HL-60/S4 (cell line): ENCODE data around the gene ADNP.

ENCODE experiments used
- in situ Hi-C: fragments of 300-500 bp; cut with MboI; formaldehyde crosslinking; loops from 2 replicates; pipeline ENCODE4 v1.14.3; 2022; ENCODE audit warnings: low sequenced_read_pairs

Gene ADNP

DNA sequence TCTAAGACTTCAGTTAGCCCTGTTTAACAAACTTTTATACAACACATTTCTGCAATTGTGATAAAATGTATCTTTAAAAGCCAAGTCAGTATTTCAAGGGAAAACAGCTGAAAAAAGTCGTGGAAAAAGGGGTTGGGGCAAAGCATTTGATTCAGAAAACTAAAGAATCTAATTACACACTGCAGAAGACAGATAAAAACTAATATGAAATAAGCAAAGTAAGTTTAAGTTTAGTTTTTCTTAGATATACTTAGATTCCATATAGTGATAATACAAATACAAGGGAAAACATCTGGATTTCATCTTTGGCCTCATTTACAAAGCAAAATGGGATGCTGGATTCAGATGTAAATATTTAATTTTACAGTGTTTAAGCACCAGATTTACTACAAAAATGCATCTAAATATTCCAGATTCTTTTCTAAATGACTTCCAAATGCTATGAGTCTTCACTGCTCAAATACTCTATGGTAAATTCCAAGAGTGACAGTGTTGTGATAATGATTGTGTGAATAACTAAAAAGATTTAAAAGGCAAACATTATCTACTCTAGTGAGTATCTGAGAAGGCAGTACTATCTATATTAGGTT is 1.5 kb upstream of the ADNP start:
- in situ Hi-C loops, result no loop called here

- in situ Hi-C loops, result no loop called here
Measured at GRCh38 chr20:50932016-50932485, 814 bp upstream of the ADNP start.

DNA sequence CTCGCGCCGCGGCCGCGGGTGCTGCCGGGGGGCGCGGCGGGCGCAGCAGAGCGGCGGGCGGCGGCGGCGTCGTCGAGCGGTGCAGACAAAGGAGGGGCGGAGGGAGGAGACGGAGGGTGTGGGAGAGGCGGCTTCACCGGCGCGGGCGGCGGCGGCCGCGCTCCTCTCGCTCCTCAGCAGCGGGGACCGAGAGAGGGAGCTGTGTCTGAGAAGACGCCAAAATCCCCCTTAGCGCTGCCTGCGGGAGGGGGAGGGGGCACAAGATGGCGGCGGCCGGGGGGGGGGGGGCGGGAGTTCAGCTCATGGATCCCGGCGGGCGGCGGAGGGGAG is 296 bp downstream of the ADNP start:
- in situ Hi-C loops, result no loop called here

DNA sequence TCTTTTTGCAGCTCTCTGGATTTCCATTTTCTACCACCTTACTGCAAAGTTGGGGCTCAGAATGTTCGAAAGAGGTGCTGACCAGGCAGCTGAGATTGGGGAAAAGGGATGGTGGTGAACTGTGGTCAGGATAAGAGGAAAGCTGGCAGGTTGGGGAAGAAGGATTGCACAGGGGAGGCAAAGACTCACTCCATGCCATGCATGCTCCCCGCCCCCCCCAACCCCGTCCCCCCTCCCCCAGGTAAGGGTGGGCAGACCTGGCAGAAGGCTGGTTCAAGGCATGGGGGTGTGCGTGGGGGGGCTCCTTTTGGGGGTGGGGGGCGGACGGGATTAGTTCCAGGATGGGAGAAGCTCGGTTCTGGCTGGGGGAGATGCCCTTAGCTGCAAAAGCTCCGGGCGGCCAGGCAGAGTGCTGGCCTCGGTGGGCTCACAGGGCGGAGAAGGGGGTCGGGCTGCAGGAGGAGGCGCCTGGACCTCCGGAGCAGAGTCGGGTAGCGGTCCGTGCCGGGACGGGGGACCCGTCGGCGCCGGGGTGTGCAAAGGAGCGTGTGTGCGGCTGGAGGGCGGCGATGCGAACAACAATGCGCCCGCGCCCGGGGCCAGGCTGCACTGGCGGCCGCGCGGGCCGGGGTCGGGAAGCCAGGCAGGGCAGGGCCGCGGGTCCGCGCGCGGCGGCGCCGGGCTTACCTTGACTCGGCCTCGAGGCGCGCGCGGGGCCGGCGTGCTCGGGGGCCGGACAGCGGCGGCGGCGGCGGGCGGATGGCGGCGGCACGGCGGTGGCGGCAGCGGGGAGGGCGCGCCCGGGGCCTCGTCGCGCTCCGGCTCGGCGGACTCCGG is 880 bp downstream of the ADNP start:
- in situ Hi-C loops, result no loop called here

- in situ Hi-C loops, result no loop called here
Measured at GRCh38 chr20:50929299-50930138, 1.7 kb downstream of the ADNP start.

DNA sequence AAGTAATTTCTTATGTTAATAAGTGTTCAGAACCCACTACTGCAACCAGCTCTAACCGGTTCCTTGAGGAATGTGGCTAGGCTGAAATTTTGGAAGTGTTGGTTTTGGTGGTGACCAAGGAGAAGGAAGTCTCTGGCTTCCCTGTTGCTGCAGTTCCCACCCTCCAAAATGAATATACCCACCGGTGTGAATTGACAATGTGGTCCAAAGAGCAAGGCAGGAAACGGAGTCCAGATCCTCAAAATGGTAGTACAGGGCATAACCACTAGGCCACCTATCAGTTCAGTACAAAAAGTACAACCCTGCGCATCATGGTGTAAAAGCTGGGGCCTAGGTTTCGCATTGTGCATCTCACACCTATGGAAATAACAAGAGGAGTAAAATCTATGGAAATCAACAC is 2.8 kb downstream of the ADNP start:
- in situ Hi-C loops, result no loop called here

- in situ Hi-C loops, result no loop called here
Measured at GRCh38 chr20:50926530-50926929, 4.7 kb downstream of the ADNP start.

DNA sequence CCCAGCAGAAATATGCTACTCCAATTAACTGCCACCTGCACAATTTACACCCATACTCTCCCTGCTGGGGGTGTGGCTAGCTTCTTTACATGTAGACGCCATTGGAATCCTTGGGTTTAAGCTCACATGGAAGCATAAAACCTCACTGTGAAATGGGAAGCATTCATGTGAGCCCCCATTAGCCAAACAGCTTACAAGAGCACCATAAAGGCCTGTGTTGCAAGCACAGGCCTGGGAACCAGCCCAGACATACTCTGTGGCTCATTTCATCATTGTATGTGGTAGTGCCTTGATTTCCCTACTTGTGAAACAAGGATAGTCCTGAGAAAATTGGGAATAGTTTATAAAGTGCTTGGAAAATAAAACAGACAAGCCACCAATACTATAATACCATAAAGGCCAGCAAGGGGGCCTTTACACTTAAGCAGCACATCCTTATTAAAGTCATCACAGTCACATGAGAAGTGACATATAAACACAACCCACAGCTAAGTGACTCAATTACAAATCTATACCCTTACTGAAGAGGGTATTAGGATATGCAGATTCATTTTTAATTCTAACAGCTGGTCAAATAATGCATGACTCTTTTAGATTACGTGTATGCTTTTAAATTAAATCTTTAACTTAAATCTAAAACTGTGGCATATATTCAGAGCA is 6.8 kb downstream of the ADNP start:
- in situ Hi-C loops, result no loop called here

DNA sequence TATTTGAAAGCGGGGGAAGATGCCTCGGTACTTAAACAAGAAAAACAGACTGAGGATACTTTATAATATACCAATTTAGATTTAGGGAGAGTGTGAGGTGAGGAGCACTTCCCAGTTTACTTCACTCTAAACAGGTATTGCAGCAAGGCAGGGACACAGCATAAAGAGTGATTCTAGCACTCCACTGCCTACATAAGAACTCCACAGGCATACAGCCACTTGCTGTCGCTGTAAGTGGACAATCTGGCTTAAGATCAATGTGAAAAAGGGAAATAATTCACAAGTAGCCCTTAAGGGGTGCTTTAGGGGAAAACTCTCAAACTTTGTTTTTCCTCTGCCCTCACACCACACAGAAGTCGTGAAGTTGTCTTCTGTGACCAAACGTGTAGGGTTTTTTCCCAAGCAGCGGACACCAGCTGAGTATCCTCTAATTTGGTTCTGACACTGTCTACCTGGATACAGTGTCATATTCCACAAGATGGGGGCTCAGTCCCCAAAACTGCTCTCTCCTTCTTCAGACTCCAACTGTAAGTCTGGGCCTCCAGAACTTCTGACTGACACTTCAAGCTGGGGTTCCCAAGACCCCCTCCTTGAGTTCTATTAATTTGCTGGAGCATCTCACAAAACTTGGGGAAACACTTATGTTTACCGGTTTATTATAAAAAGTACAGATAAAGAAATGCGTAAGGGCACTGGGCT is 9.3 kb downstream of the ADNP start:
- in situ Hi-C loops, result no loop called here

DNA sequence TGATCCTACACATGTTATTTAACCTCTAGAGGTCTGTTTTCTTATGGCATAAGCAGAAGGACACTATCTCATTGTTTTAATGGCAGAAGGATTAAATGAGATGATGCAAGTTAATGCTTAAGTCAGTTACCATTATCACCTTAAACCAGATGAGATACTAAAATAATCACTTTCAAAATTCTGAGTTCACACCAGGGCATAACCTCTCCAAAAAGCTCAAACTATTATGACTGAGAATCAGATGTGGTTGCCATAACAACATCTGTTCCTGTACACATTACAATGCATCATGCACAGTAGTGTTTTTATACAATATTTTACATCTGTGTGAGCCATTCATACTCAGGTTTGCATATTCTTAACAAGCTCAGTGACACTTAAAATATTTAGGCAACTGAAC is 10.2 kb downstream of the ADNP start:
- in situ Hi-C loops, result no loop called here

DNA sequence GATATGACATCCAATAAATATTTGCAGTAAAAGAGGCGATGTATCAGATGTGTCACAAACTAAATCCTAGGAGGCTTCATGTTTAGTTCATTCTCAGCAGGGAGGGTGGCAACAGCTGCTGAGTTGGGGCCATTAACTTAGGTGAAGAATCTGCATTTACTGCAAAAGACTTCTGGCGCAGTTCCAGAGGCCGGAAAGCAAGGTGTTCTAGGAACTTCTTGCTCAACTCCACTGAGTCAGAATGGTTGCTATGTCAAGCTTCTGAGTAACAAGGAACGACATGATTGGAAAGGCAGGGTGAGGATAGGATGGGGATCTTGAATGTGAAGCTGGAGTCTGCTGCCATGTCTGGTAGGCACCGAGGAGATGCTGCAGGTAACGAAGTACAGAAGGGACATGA is 11.7 kb downstream of the ADNP start:
- in situ Hi-C loops, result no loop called here

DNA sequence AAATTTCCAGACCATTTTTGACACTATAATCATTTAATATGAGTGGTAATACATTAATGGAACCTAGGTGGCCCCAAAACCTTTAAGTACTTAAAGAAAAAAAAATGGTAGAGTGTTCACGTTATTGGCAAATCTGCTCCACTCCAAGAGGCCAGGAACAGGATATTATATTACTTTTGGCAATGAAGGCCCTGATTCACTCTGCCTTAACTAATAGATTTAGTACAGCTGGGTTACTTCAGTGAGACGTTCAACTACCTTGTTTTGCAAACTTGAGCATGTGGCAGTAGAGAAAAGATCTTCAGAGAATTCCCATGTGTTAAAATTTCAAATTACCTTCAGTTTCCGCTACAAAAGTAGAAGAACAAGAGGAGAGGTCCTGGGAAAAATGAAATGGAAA is 12.8 kb downstream of the ADNP start:
- in situ Hi-C loops, result no loop called here

DNA sequence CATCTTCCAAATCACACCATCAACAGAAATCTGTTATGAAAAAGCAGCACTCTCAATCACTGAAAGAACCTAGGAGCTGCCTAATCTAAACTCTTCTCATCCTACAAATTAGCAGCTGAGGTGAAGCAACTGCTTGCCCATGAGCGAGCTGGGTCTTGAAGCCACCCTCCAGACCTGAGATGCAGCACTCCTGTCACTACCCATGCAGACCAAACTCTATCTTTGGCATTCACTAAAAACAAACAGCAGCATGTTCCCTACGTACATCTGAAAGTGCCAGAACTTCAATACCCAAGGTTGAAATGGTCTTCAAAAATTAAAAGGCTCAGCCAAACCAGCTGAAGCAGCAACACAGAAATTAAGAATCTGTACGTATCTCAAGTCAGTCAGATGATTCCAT is 14.3 kb downstream of the ADNP start:
- in situ Hi-C loops, result no loop called here

GRCh38 chr20:50916257-50916656 is 15.0 kb downstream of the ADNP start:
- in situ Hi-C loops, result no loop called here

GRCh38 chr20:50915424-50915823 is 15.8 kb downstream of the ADNP start:
- in situ Hi-C loops, result no loop called here

- in situ Hi-C loops, result no loop called here
Measured at GRCh38 chr20:50913690-50914375, 17.4 kb downstream of the ADNP start.

DNA sequence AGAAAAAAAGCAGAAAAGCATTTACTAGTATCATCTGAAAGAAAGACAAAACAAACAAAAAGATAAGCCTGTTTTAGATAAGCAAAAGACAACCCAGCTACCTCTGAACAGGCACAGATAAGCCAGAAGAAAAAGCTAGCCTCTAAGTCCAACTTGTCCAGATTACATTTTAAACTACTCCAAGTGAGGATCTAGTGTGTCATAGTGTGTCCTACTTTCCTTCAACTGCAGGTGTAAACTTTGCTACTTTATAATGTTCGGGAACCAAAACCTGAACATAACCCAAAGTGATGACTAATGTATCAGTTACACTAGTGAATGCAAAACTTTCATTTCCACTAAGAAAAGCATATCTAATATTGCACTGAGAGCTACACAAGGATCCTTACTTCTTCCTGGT is 19.5 kb downstream of the ADNP start:
- in situ Hi-C loops, result no loop called here

GRCh38 chr20:50911030-50911429 is 20.2 kb downstream of the ADNP start:
- in situ Hi-C loops, result no loop called here

DNA sequence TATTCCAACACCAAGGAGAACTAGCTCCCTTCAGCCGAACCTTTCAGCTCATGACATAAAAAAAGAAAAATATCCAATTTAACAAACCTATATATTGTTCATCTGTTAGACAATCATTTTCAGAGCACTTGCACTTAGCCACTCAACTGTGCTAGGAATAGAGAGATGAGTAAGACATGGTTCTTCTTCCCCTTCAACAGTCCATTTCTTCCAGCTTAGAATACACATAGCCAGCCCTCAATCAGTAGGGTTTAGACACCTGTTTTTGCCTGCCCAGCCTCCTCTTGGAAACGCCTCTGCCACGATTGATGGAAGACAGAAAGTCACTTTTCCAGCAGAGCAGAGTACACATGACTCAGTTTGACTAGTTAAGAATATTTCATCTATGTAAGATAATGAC is 21.8 kb downstream of the ADNP start:
- in situ Hi-C loops, result no loop called here

DNA sequence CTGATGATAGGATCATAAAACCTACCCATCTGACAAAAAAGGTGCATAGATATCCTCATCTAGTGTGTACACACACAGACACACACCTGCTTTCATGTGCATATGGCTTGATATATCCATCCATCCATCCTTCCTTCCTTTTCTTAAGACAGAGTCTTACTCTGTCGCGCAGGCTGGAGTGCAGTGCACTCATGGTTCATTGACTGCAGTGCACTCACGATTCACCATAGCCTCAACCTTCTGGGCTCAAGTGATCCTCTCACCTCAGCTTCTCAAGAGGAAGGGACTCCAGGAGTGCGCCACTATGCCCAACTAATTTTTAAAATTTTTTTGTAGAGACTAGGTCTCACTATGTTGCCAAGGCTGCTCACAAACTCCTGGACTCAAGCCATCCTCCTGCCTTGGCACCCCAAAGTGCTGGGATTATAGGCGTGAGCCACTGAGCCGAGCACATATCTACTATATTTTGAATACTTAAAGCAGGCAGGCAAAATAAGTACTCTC is 27.1 kb downstream of the ADNP start:
- in situ Hi-C loops, result no loop called here
